ENCODE data around the gene DOCK1.

DNA sequence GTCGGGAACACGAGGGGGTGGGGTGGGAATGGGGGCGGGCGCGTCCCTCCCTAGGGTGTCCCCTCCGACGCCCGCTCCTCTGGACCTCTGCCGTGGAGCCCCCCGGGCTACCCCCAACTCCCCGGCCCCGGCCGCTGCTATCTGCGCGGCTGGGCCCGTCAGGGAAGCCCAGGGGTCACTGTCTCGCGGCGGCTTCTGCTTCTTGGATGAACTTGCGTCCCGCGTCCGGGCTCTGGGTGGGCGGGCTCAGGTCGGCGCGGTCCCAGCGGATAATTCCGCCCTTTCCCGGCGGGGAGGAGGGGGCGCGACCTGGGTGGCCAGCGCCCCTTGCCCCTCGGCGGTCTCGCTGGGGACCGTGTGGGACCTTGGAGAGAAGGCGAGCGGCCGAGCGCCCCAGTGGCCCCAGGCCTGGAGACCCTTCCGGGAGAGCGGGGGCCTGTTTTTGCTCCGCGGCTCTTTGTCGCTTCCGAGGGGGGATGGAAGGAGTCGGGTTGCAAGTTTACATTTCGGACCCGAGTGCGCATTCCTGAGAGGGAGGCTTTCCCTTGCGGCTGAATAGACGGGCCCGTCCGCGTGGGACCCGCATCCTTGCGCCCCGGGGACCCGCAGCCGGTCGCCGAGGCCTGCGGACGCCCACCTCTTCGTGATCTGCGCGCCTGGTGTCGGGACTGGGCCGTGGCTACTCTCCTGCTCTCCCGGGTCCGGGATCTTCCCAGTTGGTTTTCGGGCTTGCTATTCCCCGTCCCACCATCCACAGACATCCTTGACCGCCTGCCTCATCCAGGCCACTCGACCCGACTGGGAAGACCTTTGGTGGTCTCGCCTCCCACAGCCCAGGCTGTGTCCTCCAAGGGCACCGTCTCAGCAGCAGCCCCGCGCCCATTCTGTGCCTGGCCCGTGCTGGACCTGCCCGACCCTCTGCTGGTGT is 812 bp downstream of the DOCK1 start:
- TF ChIP-seq POLR2A (IDR thresholded peaks at IDR 0.05) (peak in 1 of 3 donors; percentile 20), CTCF (IDR thresholded peaks at IDR 0.05) (no peak)
